Upper lobe of right lung (tissue), 1 donor: ENCODE data around the gene HELZ2. TPM values are rescaled to one million over a fixed set of nuclear protein-coding genes. Genes with fewer than 3 reads are reported as not detected.
"Not testable (repeated sequence)": the region's sequence is repeated elsewhere in the genome, so short reads cannot be mapped to it uniquely, and the experiment has no call there.

Experiments
- ATAC-seq: fragments of 200-7000 bp; cut with Tn5 transposase; one replicate; pipeline ENCODE4 v1.9.1; 2020; ENCODE audit warnings: mild to moderate bottlenecking, moderate library complexity
- DNase-seq: peaks from one replicate; pipeline ENCODE4 v3.0.0-alpha.2; 2020
- H3K27ac ChIP-seq: fragments of 200-600 bp; one replicate; pipeline ENCODE4 v1.8.0; 2022
- H3K27me3 ChIP-seq: fragments of 200-600 bp; one replicate; pipeline ENCODE4 v1.8.0; 2022; ENCODE audit warnings: mild to moderate bottlenecking
- H3K36me3 ChIP-seq: fragments of 200-600 bp; one replicate; pipeline ENCODE4 v1.8.0; 2022
- H3K4me1 ChIP-seq: fragments of 200-600 bp; one replicate; pipeline ENCODE4 v1.8.0; 2022
- H3K4me3 ChIP-seq: fragments of 200-600 bp; one replicate; pipeline ENCODE4 v1.8.0; 2022; ENCODE audit warnings: mild to moderate bottlenecking
- H3K9me3 ChIP-seq: fragments of 200-600 bp; one replicate; pipeline ENCODE4 v1.8.0; 2022
- CTCF ChIP-seq: fragments of 200-600 bp; IDR thresholded peaks from one replicate; pipeline ENCODE4 v1.8.0; 2022; ENCODE audit warnings: antibody characterized with exemption
- intact Hi-C: fragments of 100-400 bp; cut with DNase I; formaldehyde crosslinking; loops from one replicate; pipeline ENCODE4 v1.11.0; 2022
- total RNA-seq: library from RNA; stranded (reverse); fragmentation: NEBNext Ultra II Directional; extraction: Animal tissue kit (Norgen Biotek cat#: 25700); gene quantifications from one replicate; pipeline ENCODE4 v1.2.1, GENCODE V29; 2021
- donor health status: DM: no; HTN: yes; CAD: no; lungs with severe emphysema.

The HELZ2 gene
- total RNA-seq, 1 donor from 2014 or later = 53.3 TPM

GRCh38 chr20:63619086-63619485, 45.0 kb upstream of the HELZ2 start:
- Histone ChIP-seq H3K27ac (no peak overlapping the region), H3K4me1 (no peaks in the 10 kb centered on the region), H3K36me3 (peaks cover 43% of the 10 kb centered on the region), H3K27me3 (no peaks in the 10 kb centered on the region), H3K4me3 (no peak overlapping the region), H3K9me3 (no peaks in the 10 kb centered on the region)
- intact Hi-C loops = no loop called here
- no peak for TF ChIP-seq CTCF
- DNase-seq (no peak), ATAC-seq (no peak)

GRCh38 chr20:63618291-63618980, 44.4 kb upstream of the HELZ2 start:
- Histone ChIP-seq H3K27me3 (no peaks in the 10 kb centered on the region), H3K9me3 (no peaks in the 10 kb centered on the region), H3K36me3 (peaks cover 43% of the 10 kb centered on the region), H3K27ac (no peak overlapping the region), H3K4me1 (no peaks in the 10 kb centered on the region), H3K4me3 (no peak overlapping the region)
- no peak for TF ChIP-seq CTCF
- intact Hi-C loops = no loop called here
- ATAC-seq = no peak
- no peak for DNase-seq

GRCh38 chr20:63617876-63618265, 43.8 kb upstream of the HELZ2 start:
- DNase-seq (no peak), ATAC-seq (no peak)
- TF ChIP-seq CTCF = no peak

GRCh38 chr20:63617092-63617875, 43.2 kb upstream of the HELZ2 start:
- H3K27ac ChIP-seq = no peak overlapping the region
- intact Hi-C loops = no loop called here
- ATAC-seq (no peak), DNase-seq (no peak)
- H3K27me3 ChIP-seq = no peaks in the 10 kb centered on the region
- no peaks in the 10 kb centered on the region for H3K4me1 ChIP-seq
- TF ChIP-seq CTCF = no peak
- peaks cover 43% of the 10 kb centered on the region for H3K36me3 ChIP-seq
- no peaks in the 10 kb centered on the region for H3K9me3 ChIP-seq
- H3K4me3 ChIP-seq = no peak overlapping the region

More at GRCh38 chr20:63617876-63618265, 43.8 kb upstream of the HELZ2 start:
- Histone ChIP-seq H3K36me3 (peaks cover 43% of the 10 kb centered on the region), H3K27me3 (no peaks in the 10 kb centered on the region), H3K4me1 (no peaks in the 10 kb centered on the region), H3K4me3 (no peak overlapping the region), H3K9me3 (no peaks in the 10 kb centered on the region), H3K27ac (no peak overlapping the region)
- intact Hi-C loops = no loop called here

GRCh38 chr20:63613863-63614594, 40.0 kb upstream of the HELZ2 start:
- H3K4me3 ChIP-seq, H3K9me3 ChIP-seq, DNase-seq, H3K4me1 ChIP-seq, intact Hi-C loops, H3K27ac ChIP-seq, ATAC-seq, H3K27me3 ChIP-seq: not testable (repeated sequence)
- peak; percentile 45 for TF ChIP-seq CTCF
- H3K36me3 ChIP-seq = peaks cover 41% of the 10 kb centered on the region
